ENCODE measurements around the gene TAAR9. TPM values are rescaled to one million over a fixed set of nuclear protein-coding genes. Genes with fewer than 3 reads are reported as not detected.

The TAAR9 gene
- polyA plus RNA-seq, 1 of the 3 experiments (the other 2 are of a cell fraction), result not detected

- TF ChIP-seq REST (IDR thresholded peaks at IDR 0.05; ENCODE audit: low read depth, low read length) (no peak), EP300 (IDR thresholded peaks at IDR 0.05; ENCODE audit: borderline replicate concordance in 1 of 2, low read depth in 1 of 2, low read length in 1 of 2) (no peak), FOXM1 (IDR thresholded peaks at IDR 0.05; ENCODE audit: low read depth) (no peak)
Observed at GRCh38 chr6:132567566-132567965, 29.5 kb downstream of the TAAR9 start (continued).

GRCh38 chr6:132568611-132569010 lies 30.5 kb downstream of the TAAR9 start:
- H3K4me3 ChIP-seq (ENCODE audit: low read depth in 2 of 2, low read length in 1 of 2), result no peak overlapping the region
- no peak overlapping the region for H3K27ac ChIP-seq (ENCODE audit: low read depth in 2 of 2, low read length in 1 of 2)
- H3K4me1 ChIP-seq (ENCODE audit: control insufficient read depth in 1 of 2, insufficient read depth in 2 of 2, low read depth in 1 of 2, low read length in 1 of 2), result no peaks in the 10 kb centered on the region
- ChIA-PET POLR2A (no interaction called here), CTCF (no interaction called here)
- no peaks in the 10 kb centered on the region for H3K36me3 ChIP-seq (replicated peaks in 1 of 2; ENCODE audit: control insufficient read depth in 1 of 2, insufficient read depth in 2 of 2, low read length in 1 of 2)
- H3K79me2 ChIP-seq (ENCODE audit: insufficient read depth), result no peaks in the 10 kb centered on the region
- no peaks in the 10 kb centered on the region for H3K9me3 ChIP-seq
- H3K27me3 ChIP-seq (ENCODE audit: insufficient read depth), result peaks cover 6% of the 10 kb centered on the region; the same call in 1 of the 2 replicates
- no peaks in the 10 kb centered on the region for H3K9me2 ChIP-seq
- H3K4me2 ChIP-seq, result no peak overlapping the region
- WGBS (ENCODE audit: low lambda C conversion rate), result 7% methylated on average over 6 of the region's 6 CpGs
- no peak overlapping the region for H2AFZ ChIP-seq (ENCODE audit: low read depth)
- no peaks in the 10 kb centered on the region for H4K20me1 ChIP-seq (ENCODE audit: insufficient read depth)
- no peak overlapping the region for H3K9ac ChIP-seq
- no peak for TF ChIP-seq RFX5 (IDR thresholded peaks at IDR 0.05; ENCODE audit: low read length)
- no peak for TF ChIP-seq RXRA (IDR thresholded peaks at IDR 0.05; ENCODE audit: borderline replicate concordance, low read depth)
- TF ChIP-seq IRF3 (IDR thresholded peaks at IDR 0.05; ENCODE audit: low read depth, low read length), result no peak
- TF ChIP-seq ZBTB33 (IDR thresholded peaks at IDR 0.05; ENCODE audit: borderline replicate concordance, low read depth), result no peak
- no peak for TF ChIP-seq MXI1 (IDR thresholded peaks at IDR 0.05; ENCODE audit: low read depth, low read length)
- TF ChIP-seq CTCF (IDR thresholded peaks at IDR 0.05), result no peak
- TF ChIP-seq EZH2phosphoT487 (IDR thresholded peaks at IDR 0.05; ENCODE audit: borderline replicate concordance, low read depth), result no peak
- no peak for TF ChIP-seq MAX (IDR thresholded peaks at IDR 0.05; ENCODE audit: low read depth)
- no peak for TF ChIP-seq JUND (IDR thresholded peaks at IDR 0.05)
- no peak for TF ChIP-seq CHD2 (IDR thresholded peaks at IDR 0.05; ENCODE audit: low read length, partially characterized antibody)
- no peak for TF ChIP-seq PBX3 (IDR thresholded peaks at IDR 0.05)
- no peak for DNase-seq
- no peaks in the 10 kb centered on the region for H3F3A ChIP-seq (replicated peaks; ENCODE audit: insufficient read depth)

All from SK-N-SH (cell line).